Activated naive CD4-positive, alpha-beta T cell treated with anti-CD3 and anti-CD28 coated beads, Interleukin-2, amount 50 U/mL, for 72 hours (primary cell): Measurements from ENCODE around the gene GALNT2. TPM values are rescaled to one million over a fixed set of nuclear protein-coding genes. Genes with fewer than 3 reads are reported as not detected.

Experiments used
- ATAC-seq, 2 donors: fragments of 150-1000 bp; cut with Tn5 transposase; 2 replicates each; pipeline ENCODE4 v1.10.0; 2021; ENCODE audit warnings: mild to moderate bottlenecking in 2 of 2, moderate library complexity in 2 of 2
- DNase-seq, 2 donors: peaks; one replicate each; pipeline ENCODE4 v3.0.0; 2021 to 2022; ENCODE audit warnings: low spot score in 2 of 2
- H3K27ac Mint-ChIP-seq, 2 donors: one replicate each; pipeline ENCODE4 v1.8.0; 2022; ENCODE audit warnings: mild to moderate bottlenecking in 2 of 2, mixed read lengths in 2 of 2
- H3K36me3 Mint-ChIP-seq, 2 donors: one replicate each; pipeline ENCODE4 v1.8.0; 2022; ENCODE audit warnings: mixed read lengths in 2 of 2
- H3K9me3 Mint-ChIP-seq, 2 donors: one replicate each; pipeline ENCODE4 v1.8.0; 2022; ENCODE audit warnings: mixed read lengths in 2 of 2
- total RNA-seq, 2 donors: library from RNA; stranded (reverse); gene quantifications; one replicate each; pipeline ENCODE4 v1.2.3, GENCODE V29; 2022

GALNT2 gene
- total RNA-seq, 2 donors from 2014 or later: 58.9 to 88.0 TPM

- Mint-ChIP-seq H3K27ac (no peak overlapping the region), H3K9me3 (no peaks in the 10 kb centered on the region), H3K36me3 (peaks cover 11 to 31% of the 10 kb centered on the region in 2 donors)
- ATAC-seq: no peak
- DNase-seq: no peak
These were observed 109.3 kb downstream of the GALNT2 start for GRCh38 chr1:230176326-230176725.

GRCh38 chr1:230176871-230177411 is 109.9 kb downstream of the GALNT2 start:
- no peak for DNase-seq
- Mint-ChIP-seq H3K27ac (peak overlapping the region in 1 of 2 donors; percentile 12), H3K36me3 (peaks cover 11 to 34% of the 10 kb centered on the region in 2 donors), H3K9me3 (no peaks in the 10 kb centered on the region)
- ATAC-seq: peak; percentile 43 to 67

DNA sequence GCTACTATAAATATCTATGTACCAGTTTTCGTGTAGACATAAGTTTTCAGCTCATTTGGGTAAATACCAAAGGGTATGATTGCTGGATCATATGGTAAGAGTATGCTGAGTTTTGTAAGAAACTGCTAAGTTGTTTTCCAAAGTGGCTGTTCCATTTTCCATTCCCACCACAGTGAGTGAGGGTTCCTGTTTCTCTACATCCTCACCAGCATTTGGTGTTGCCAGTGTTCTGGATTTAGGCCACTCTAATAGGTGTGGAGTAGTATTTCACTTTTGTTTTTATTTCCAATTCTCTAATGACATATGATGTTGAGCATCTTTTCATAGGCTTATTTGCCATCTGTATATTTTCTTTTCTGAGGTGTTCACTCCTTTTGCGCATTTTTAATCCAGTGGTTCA is 112.2 kb downstream of the GALNT2 start:
- DNase-seq (no peak), ATAC-seq (no peak)
- Mint-ChIP-seq H3K9me3 (no peaks in the 10 kb centered on the region), H3K27ac (no peak overlapping the region), H3K36me3 (peaks cover 14 to 31% of the 10 kb centered on the region in 2 donors)

- no peak for DNase-seq
- H3K9me3 Mint-ChIP-seq: no peaks in the 10 kb centered on the region
- no peak for ATAC-seq
- H3K27ac Mint-ChIP-seq: peak overlapping the region; percentile 17 to 44
- H3K36me3 Mint-ChIP-seq: peaks cover 26 to 39% of the 10 kb centered on the region in 2 donors
These were observed 118.3 kb downstream of the GALNT2 start for GRCh38 chr1:230185076-230186001.

DNA sequence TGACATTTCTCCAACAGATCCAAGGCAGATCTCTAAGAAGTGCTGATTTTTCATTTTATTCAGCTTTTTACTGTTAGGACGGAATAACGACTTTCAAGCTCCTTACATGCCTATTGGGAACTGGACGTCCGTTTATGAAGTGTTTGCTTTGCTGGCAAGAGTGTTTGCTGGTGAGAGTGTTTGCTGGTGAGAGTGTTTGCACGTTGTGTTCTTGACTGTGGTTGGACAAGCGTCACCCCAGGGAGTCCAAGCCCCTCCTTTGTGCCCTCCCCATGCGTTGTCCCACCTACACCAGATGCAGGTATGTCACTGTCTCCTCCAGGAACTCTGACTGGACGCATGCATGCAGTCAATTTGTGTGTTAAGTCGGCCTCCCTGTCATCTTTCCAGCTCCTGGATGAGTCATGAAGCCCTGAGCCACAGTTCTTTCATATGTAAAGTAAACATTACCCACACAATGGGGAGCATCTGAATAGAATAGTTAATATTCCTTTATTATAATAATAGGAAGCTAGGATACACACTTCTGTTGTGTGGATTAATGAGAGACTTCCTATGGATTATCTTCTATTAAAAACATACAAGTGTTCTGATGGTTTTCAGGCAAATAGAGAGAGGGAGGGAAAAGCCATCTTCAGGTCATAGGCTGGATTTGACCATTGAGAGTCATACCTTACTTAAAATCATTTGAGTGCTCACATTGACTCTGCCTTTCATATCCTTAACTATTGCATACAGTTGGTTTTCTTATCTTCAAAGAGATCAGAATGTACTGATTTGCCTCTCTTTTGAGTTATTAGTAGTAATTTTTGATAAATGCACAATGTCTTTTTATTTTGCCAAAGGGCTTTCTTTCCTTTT is 119.2 kb downstream of the GALNT2 start:
- no peak for DNase-seq
- no peaks in the 10 kb centered on the region for H3K9me3 Mint-ChIP-seq

DNA sequence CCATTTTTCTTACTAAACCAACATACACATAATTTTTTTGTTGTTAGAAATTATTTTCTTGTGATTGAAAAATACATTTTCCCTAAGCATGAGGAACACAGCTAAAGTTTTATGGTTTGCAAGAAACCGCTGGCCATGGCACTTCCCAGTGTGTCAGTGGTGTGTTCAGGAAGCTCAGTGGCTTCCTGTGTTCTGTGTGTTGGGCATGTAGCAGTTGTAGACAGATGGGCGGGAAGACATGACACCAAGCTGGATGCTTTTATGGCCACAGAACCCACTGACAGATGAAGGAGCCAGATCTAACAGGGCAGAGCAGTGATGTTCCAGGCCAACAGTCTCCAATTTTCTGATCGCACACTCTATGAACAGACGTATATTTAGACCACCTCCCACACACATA is 119.8 kb downstream of the GALNT2 start:
- H3K27ac Mint-ChIP-seq: peak overlapping the region; percentile 56 to 61
- DNase-seq (no peak), ATAC-seq (peak in 1 of 2 donors; percentile 43)
- peaks cover 21 to 27% of the 10 kb centered on the region in 2 donors for H3K36me3 Mint-ChIP-seq
- no peaks in the 10 kb centered on the region for H3K9me3 Mint-ChIP-seq

More for the DNA sequence above, 119.2 kb downstream of the GALNT2 start:
- H3K27ac Mint-ChIP-seq: peak overlapping the region; percentile 56 to 61
- peaks cover 22 to 31% of the 10 kb centered on the region in 2 donors for H3K36me3 Mint-ChIP-seq
- peak; percentile 84 to 88 for ATAC-seq

GRCh38 chr1:230187290-230187689 is 120.3 kb downstream of the GALNT2 start:
- Mint-ChIP-seq H3K27ac (peak overlapping the region; percentile 56 to 61), H3K9me3 (no peaks in the 10 kb centered on the region), H3K36me3 (peaks cover 21 to 27% of the 10 kb centered on the region in 2 donors)
- DNase-seq (no peak), ATAC-seq (no peak)

- Mint-ChIP-seq H3K9me3 (no peaks in the 10 kb centered on the region), H3K27ac (peak overlapping the region in 1 of 2 donors; percentile 65)
- no peak for ATAC-seq
These were observed 121.8 kb downstream of the GALNT2 start for GRCh38 chr1:230188826-230189225.

GRCh38 chr1:230189341-230189740 is 122.3 kb downstream of the GALNT2 start:
- Mint-ChIP-seq H3K9me3 (no peaks in the 10 kb centered on the region), H3K36me3 (peaks cover 18 to 22% of the 10 kb centered on the region in 2 donors), H3K27ac (no peak overlapping the region)

More at GRCh38 chr1:230188826-230189225, 121.8 kb downstream of the GALNT2 start:
- DNase-seq: no peak
- H3K36me3 Mint-ChIP-seq: peaks cover 21 to 27% of the 10 kb centered on the region in 2 donors

GRCh38 chr1:230189824-230190223 is 122.8 kb downstream of the GALNT2 start:
- no peak overlapping the region for H3K27ac Mint-ChIP-seq
- no peak for ATAC-seq
- H3K36me3 Mint-ChIP-seq: peaks cover 13 to 17% of the 10 kb centered on the region in 2 donors
- no peaks in the 10 kb centered on the region for H3K9me3 Mint-ChIP-seq
- DNase-seq: no peak

More at GRCh38 chr1:230189341-230189740, 122.3 kb downstream of the GALNT2 start:
- DNase-seq (no peak), ATAC-seq (no peak)

- DNase-seq (no peak), ATAC-seq (no peak)
- peaks cover 4 to 15% of the 10 kb centered on the region in 2 donors for H3K36me3 Mint-ChIP-seq
- no peak overlapping the region for H3K27ac Mint-ChIP-seq
- H3K9me3 Mint-ChIP-seq: no peaks in the 10 kb centered on the region
These were observed 124.2 kb downstream of the GALNT2 start for GRCh38 chr1:230191079-230191804.

DNA sequence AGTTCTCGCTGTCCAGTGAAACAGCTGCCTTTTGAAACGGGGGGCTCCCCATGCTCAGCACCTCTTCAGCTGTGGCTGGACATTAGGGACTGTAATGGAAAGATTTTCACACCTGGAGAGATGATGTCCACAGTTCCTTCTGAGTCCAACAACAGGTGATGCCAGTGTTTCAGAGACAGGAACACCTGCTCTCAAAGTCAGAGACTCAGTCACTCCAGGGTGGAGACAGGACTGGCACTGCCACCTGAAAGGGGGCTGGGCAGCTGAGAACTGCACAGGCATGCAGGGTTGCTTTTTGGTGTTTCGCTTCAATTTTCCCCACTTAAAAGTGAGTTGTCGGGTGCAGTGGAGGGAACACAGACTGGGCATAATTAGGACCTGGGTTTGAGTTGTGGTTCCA is 124.8 kb downstream of the GALNT2 start:
- no peaks in the 10 kb centered on the region for H3K9me3 Mint-ChIP-seq
- ATAC-seq (no peak), DNase-seq (no peak)
- peaks cover 1 to 12% of the 10 kb centered on the region in 2 donors for H3K36me3 Mint-ChIP-seq
- no peak overlapping the region for H3K27ac Mint-ChIP-seq

GRCh38 chr1:230194525-230194924 is 127.5 kb downstream of the GALNT2 start:
- Mint-ChIP-seq H3K27ac (peak overlapping the region; percentile 15 to 56), H3K36me3 (no peaks in the 10 kb centered on the region), H3K9me3 (no peaks in the 10 kb centered on the region)
- ATAC-seq (no peak), DNase-seq (no peak)

DNA sequence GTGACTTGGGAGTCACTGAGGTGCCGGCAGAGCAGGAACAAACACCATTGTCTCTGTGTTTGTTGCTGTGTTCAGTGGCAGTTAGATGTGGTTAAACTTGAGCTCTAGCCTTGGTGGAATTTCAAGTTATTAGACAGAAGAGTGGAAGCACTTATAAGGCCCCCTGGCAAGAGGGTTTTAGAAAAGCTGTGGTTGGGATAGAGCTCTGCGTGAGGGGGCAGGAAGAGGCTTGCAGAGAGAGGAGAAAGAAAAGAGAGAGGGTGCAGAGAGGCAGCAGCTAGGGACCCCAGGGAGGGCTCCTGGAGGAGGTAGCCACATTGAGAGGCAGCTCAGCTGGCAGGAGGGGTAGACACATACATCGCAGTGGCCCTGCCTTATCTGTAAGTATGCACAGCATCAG is 128.2 kb downstream of the GALNT2 start:
- H3K9me3 Mint-ChIP-seq: no peaks in the 10 kb centered on the region
- DNase-seq (no peak), ATAC-seq (no peak)
- H3K27ac Mint-ChIP-seq: peak overlapping the region; percentile 15 to 56
- no peaks in the 10 kb centered on the region for H3K36me3 Mint-ChIP-seq

- H3K27ac Mint-ChIP-seq: peak overlapping the region in 1 of 2 donors; percentile 55
- H3K9me3 Mint-ChIP-seq: no peaks in the 10 kb centered on the region
- DNase-seq: no peak
- H3K36me3 Mint-ChIP-seq: no peaks in the 10 kb centered on the region
- ATAC-seq: no peak
These were observed 129.0 kb downstream of the GALNT2 start for GRCh38 chr1:230196077-230196476.
